Left lung (tissue), 10 donors: ENCODE measurements around the gene DUSP10. TPM values are rescaled to one million over a fixed set of nuclear protein-coding genes. Genes with fewer than 3 reads are reported as not detected.

ENCODE experiments used
- ATAC-seq: fragments of 200-7000 bp; cut with Tn5 transposase; one replicate; pipeline ENCODE4 v1.9.1; 2020; ENCODE audit warnings: moderate library complexity
- DNase-seq, 4 donors: peaks; one replicate each; pipeline ENCODE4 v3.0.0-alpha.2; 2013 to 2020
- H3K27ac ChIP-seq, 2 donors: fragments of 200-600 bp; sonication (generic) in 1 of 2; one replicate each; pipeline versions ENCODE4 v1.5.0 to v1.8.0; 2020 to 2021
- H3K27me3 ChIP-seq, 2 donors: fragments of 200-600 bp; sonication (generic) in 1 of 2; one replicate each; pipeline versions ENCODE4 v1.5.0 to v1.8.0; 2020 to 2021
- H3K36me3 ChIP-seq, 2 donors: fragments of 200-600 bp; sonication (generic) in 1 of 2; one replicate each; pipeline versions ENCODE4 v1.5.0 to v1.8.0; 2020 to 2021
- H3K4me1 ChIP-seq, 2 donors: fragments of 200-600 bp; one replicate each; pipeline ENCODE4 v1.8.0; 2021
- H3K4me3 ChIP-seq, 2 donors: fragments of 200-600 bp; sonication (generic) in 1 of 2; one replicate each; pipeline versions ENCODE4 v1.5.0 to v1.8.0; 2020 to 2021; ENCODE audit warnings: mild to moderate bottlenecking in 1 of 2
- H3K9me3 ChIP-seq, 2 donors: fragments of 200-600 bp; sonication (generic) in 1 of 2; one replicate each; pipeline versions ENCODE4 v1.5.0 to v1.8.0; 2020 to 2021
- intact Hi-C, 2 donors: fragments of 100-400 bp; cut with DNase I; formaldehyde crosslinking; loops; one replicate each; pipeline versions ENCODE4 v1.11.2 to v1.14.2; 2022
- polyA plus RNA-seq, 6 donors: library from polyadenylated mRNA; unstranded; fragments of 120-200 nt; gene quantifications; one replicate each; pipeline ENCODE4 v1.2.1, GENCODE V29; 2013; ENCODE audit not compliant: insufficient read length in 6 of 6
- total RNA-seq, 2 donors: library from RNA; stranded (reverse); fragmentation: NEBNext Ultra II Directional; extraction: Animal tissue kit (Norgen Biotek cat#: 25700); gene quantifications; one replicate each; pipeline ENCODE4 v1.2.1, GENCODE V29; 2021
- TF ChIP-seq, protein P1 (sequence below), 2 donors: fragments of 200-600 bp; sonication (generic) in 1 of 2; IDR thresholded peaks; one replicate each; pipeline versions ENCODE4 v1.5.0 to v1.8.0; 2021; ENCODE audit warnings: antibody characterized with exemption in 2 of 2
- donor health status: DM: no; HTN: yes; CAD: no.
- donor health status: DM: no; HTN: no; CAD: no.

Gene DUSP10
- total and polyA plus RNA-seq, 8 donors: 4.6 to 14.5 (median 6.8) TPM

DNA sequence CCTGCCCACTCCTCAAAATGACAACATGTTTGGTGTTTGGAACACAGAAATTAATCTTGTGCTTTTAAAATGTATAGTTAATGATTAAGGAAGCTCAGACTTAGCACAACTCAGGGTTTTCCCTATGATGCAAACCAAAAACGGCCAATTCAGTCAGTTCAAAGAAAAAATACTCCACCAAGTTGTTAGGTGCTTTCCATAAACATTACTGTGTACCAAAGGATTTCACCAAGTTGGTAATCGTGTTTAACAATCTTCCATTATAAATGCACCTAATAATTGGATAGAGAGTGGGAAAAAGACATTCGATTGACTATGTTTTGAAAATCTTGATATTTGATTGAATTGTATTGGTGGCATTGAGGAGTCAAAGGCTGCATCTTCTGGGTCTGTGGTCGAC, 33.3 kb upstream of the DUSP10 start:
- Histone ChIP-seq H3K4me3 (no peak overlapping the region), H3K36me3 (no peaks in the 10 kb centered on the region), H3K4me1 (peaks cover 0 to 21% of the 10 kb centered on the region in 2 donors), H3K27me3 (no peaks in the 10 kb centered on the region), H3K27ac (no peak overlapping the region), H3K9me3 (no peaks in the 10 kb centered on the region)
- DNase-seq (no peak), ATAC-seq (no peak)
- TF ChIP-seq, protein P1, sequence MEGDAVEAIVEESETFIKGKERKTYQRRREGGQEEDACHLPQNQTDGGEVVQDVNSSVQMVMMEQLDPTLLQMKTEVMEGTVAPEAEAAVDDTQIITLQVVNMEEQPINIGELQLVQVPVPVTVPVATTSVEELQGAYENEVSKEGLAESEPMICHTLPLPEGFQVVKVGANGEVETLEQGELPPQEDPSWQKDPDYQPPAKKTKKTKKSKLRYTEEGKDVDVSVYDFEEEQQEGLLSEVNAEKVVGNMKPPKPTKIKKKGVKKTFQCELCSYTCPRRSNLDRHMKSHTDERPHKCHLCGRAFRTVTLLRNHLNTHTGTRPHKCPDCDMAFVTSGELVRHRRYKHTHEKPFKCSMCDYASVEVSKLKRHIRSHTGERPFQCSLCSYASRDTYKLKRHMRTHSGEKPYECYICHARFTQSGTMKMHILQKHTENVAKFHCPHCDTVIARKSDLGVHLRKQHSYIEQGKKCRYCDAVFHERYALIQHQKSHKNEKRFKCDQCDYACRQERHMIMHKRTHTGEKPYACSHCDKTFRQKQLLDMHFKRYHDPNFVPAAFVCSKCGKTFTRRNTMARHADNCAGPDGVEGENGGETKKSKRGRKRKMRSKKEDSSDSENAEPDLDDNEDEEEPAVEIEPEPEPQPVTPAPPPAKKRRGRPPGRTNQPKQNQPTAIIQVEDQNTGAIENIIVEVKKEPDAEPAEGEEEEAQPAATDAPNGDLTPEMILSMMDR (IDR thresholded peaks at IDR 0.05): no peak
- intact Hi-C loops: no loop called here

DNA sequence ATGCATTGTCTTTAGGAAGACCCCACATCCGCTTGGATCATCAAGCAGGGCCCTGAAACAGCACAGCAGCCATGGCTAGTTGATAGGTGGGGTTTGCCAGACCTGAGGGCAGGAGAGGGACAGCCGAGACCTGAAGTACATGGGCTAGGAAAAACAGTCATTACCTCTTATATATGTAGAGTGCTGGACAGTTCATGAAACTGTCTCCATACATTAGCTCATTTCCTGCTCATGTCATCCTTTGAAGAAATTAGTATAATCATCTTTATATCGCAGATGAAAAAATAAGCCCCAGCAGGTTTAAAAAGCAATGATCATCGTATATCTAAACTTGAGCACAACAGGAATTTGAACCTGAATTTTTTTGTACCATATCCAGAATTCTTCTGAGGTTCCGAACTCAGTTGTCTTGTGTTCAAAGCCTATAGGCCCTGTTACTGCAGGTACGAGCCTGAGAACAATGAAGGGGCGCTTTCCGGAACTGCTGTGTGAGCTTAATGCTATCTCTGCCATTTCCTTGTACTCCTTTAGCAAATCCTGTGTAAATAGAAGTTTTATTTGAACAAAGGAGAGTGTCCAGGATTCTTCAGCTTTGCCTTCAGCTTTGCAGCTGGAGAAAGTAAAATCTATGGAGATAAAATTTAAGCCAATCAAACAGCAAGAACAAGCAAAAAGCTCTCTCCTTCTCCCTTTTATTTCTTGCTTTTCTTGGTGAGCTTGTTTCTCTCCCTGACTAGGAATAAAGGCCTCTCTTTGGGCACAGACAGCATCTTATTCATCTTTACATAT, 32.4 kb upstream of the DUSP10 start:
- H3K9me3 ChIP-seq: no peaks in the 10 kb centered on the region
- H3K27me3 ChIP-seq: no peaks in the 10 kb centered on the region
- DNase-seq: no peak
- no peaks in the 10 kb centered on the region for H3K36me3 ChIP-seq
- H3K27ac ChIP-seq: no peak overlapping the region
- TF ChIP-seq, protein P1 (IDR thresholded peaks at IDR 0.05): no peak
- intact Hi-C loops: no loop called here
- peaks cover 0 to 22% of the 10 kb centered on the region in 2 donors for H3K4me1 ChIP-seq
- no peak overlapping the region for H3K4me3 ChIP-seq
- no peak for ATAC-seq

DNA sequence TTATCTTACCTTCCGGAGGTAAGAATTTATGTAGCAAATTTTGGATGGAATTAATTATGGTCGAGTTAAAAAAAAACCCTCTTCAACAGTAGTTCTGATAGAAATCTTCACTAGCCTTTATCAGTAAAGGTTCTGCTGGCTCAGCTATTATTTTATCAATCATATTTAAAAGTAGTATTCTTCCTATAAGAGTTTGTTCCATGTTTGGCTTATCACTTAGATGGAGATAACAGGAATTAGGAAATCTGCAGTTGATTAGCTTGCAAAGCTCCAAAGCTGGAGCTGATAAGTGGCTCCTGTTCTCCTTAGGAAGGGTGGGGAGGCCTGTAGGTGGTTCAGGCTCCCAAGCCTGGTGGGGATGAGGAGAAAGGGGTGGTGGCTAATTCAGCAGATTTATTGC, 31.5 kb upstream of the DUSP10 start:
- H3K27ac ChIP-seq: no peak overlapping the region
- H3K27me3 ChIP-seq: no peaks in the 10 kb centered on the region
- ATAC-seq: no peak
- TF ChIP-seq, protein P1 (IDR thresholded peaks at IDR 0.05): no peak
- no peaks in the 10 kb centered on the region for H3K9me3 ChIP-seq
- H3K4me1 ChIP-seq: peaks cover 0 to 25% of the 10 kb centered on the region in 2 donors
- H3K36me3 ChIP-seq: no peaks in the 10 kb centered on the region
- no peak overlapping the region for H3K4me3 ChIP-seq
- intact Hi-C loops: no loop called here
- DNase-seq: no peak

DNA sequence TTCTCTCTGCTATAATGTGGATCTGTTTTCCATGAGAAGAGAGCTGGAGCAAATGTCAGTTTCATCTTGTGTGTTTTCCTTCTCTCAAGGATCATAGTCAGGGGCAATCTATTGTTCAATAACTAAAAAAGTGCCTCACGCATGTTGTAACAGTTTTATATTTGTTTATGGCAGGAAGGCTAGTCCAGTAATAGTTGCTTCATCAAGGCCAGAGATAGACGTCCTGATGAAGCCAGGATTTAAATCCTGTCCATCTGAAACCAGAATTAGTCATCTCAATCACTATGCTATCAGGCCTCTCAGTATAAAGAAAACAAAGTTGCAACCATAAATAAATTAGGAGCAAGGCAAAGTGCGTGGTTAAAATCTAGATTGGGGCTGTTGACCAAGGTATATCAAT, 30.2 kb upstream of the DUSP10 start:
- Histone ChIP-seq H3K27me3 (no peaks in the 10 kb centered on the region), H3K27ac (no peak overlapping the region), H3K36me3 (no peaks in the 10 kb centered on the region), H3K4me3 (no peak overlapping the region), H3K9me3 (no peaks in the 10 kb centered on the region), H3K4me1 (peaks cover 0 to 14% of the 10 kb centered on the region in 2 donors)
- intact Hi-C loops: no loop called here
- no peak for ATAC-seq
- TF ChIP-seq, protein P1 (IDR thresholded peaks at IDR 0.05): no peak
- no peak for DNase-seq

DNA sequence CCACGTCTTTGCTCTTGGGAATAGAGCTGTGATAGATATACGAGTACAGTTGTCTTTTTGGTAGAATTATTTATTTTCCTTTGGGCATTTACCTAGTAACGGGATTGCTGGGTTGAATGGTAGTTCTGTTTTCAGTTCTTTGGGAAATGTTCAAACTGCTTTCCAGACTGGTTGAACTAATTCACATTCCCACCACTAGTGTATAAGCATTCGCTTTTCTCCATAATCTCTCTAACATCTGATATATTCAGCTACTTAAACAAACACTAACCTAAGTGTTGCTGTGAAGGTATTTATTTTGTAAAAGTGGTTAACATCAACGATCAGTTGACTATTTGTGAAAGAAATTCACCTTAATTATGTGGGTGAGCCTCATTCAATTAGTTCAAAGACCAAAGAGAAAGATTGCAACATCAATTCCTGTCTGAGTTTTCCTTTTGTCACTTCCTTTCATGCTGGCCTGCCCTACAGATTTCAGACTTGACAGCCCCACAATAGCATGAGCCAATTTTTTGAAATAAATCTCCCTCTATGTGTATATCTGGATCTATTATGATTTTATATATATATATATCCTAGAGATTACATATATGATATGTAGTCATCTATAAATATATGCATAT, 26.7 kb upstream of the DUSP10 start:
- H3K27ac ChIP-seq: no peak overlapping the region
- TF ChIP-seq, protein P1 (IDR thresholded peaks at IDR 0.05): peak in 1 of 2 donors; percentile 25
- no peaks in the 10 kb centered on the region for H3K27me3 ChIP-seq
- H3K4me1 ChIP-seq: peaks cover 0 to 12% of the 10 kb centered on the region in 2 donors
- intact Hi-C loops: no loop called here
- H3K4me3 ChIP-seq: no peak overlapping the region
- no peaks in the 10 kb centered on the region for H3K36me3 ChIP-seq
- no peaks in the 10 kb centered on the region for H3K9me3 ChIP-seq
- DNase-seq (no peak), ATAC-seq (no peak)
